ENCODE data around the gene METTL18.
A peak's percentile ranks its signal among the peaks of the same experiment; 100 is the strongest.
"Not testable (repeated sequence)": the region's sequence is repeated elsewhere in the genome, so short reads cannot be mapped to it uniquely, and the experiment has no call there.

Gene METTL18

GRCh38 chr1:169829671-169830070, 35.0 kb upstream of the METTL18 start:
- H3K27me3 ChIP-seq (replicated peaks in 2 of 5; ENCODE audit: control insufficient read depth in 4 of 5, insufficient read depth in 5 of 5, low read length in 4 of 5), result no peaks in the 10 kb centered on the region
- peaks cover 14 to 52% (median 32%) of the 10 kb centered on the region in 4 experiments for H3K36me3 ChIP-seq (ENCODE audit: control insufficient read depth in 4 of 4, insufficient read depth in 4 of 4, low read length in 3 of 4)
- WGBS (ENCODE audit: insufficient coverage), result no CpG with 5 or more reads among the region's 1 CpG
- POLR2A ChIA-PET, result no interaction called here
- no peak for DNase-seq
- no peaks in the 10 kb centered on the region for H3K9me3 ChIP-seq (ENCODE audit: control extremely low read depth in 1 of 5, control insufficient read depth in 4 of 5, insufficient read depth in 2 of 5, low read depth in 1 of 5, low read length in 4 of 5)
- no peaks in the 10 kb centered on the region for H3K4me1 ChIP-seq (ENCODE audit: control extremely low read depth in 1 of 4, control insufficient read depth in 4 of 4, insufficient read depth in 4 of 4, low read length in 3 of 4)
- H3K4me3 ChIP-seq (ENCODE audit: control insufficient read depth in 1 of 7, extremely low read depth in 1 of 7, insufficient read depth in 4 of 7, low read depth in 2 of 7, low read length in 6 of 7), result no peak overlapping the region
- CTCF ChIA-PET, result no interaction called here
- no peak overlapping the region for H3K27ac ChIP-seq (ENCODE audit: insufficient read depth in 1 of 2, low read depth in 1 of 2, low read length in 2 of 2, poor library complexity in 1 of 2, severe bottlenecking in 2 of 2)

- ChIA-PET POLR2A (no interaction called here), CTCF (interaction anchor here (1.2 kb wide), 1 partner anchor 14 kb away, joined by 3 read pairs; no protein-coding TSS in a partner anchor)
- H3K36me3 ChIP-seq (ENCODE audit: control insufficient read depth in 4 of 4, insufficient read depth in 4 of 4, low read length in 3 of 4), result peaks cover 11 to 45% (median 28%) of the 10 kb centered on the region in 4 experiments
- DNase-seq, result no peak
- H3K27me3 ChIP-seq (replicated peaks in 2 of 5; ENCODE audit: control insufficient read depth in 4 of 5, insufficient read depth in 5 of 5, low read length in 4 of 5), result no peaks in the 10 kb centered on the region
- no peak overlapping the region for H3K27ac ChIP-seq (ENCODE audit: insufficient read depth in 1 of 2, low read depth in 1 of 2, low read length in 2 of 2, poor library complexity in 1 of 2, severe bottlenecking in 2 of 2)
- 97% methylated on average over 3 of the region's 3 CpGs for WGBS (ENCODE audit: insufficient coverage)
- no peaks in the 10 kb centered on the region for H3K9me3 ChIP-seq (ENCODE audit: control extremely low read depth in 1 of 5, control insufficient read depth in 4 of 5, insufficient read depth in 2 of 5, low read depth in 1 of 5, low read length in 4 of 5)
- no peak overlapping the region for H3K4me3 ChIP-seq (ENCODE audit: control insufficient read depth in 1 of 7, extremely low read depth in 1 of 7, insufficient read depth in 4 of 7, low read depth in 2 of 7, low read length in 6 of 7)
- no peaks in the 10 kb centered on the region for H3K4me1 ChIP-seq (ENCODE audit: control extremely low read depth in 1 of 4, control insufficient read depth in 4 of 4, insufficient read depth in 4 of 4, low read length in 3 of 4)
Observed at GRCh38 chr1:169824153-169824552, 29.4 kb upstream of the METTL18 start.

- POLR2A ChIA-PET, result no interaction called here
- Histone ChIP-seq H3K4me1 (ENCODE audit: control extremely low read depth in 1 of 4, control insufficient read depth in 4 of 4, insufficient read depth in 4 of 4, low read length in 3 of 4) (no peaks in the 10 kb centered on the region), H3K27ac (ENCODE audit: insufficient read depth in 1 of 2, low read depth in 1 of 2, low read length in 2 of 2, poor library complexity in 1 of 2, severe bottlenecking in 2 of 2) (no peak overlapping the region), H3K9me3 (ENCODE audit: control extremely low read depth in 1 of 5, control insufficient read depth in 4 of 5, insufficient read depth in 2 of 5, low read depth in 1 of 5, low read length in 4 of 5) (peaks cover 0 to 2% (median 0%) of the 10 kb centered on the region in 5 experiments), H3K36me3 (ENCODE audit: control insufficient read depth in 4 of 4, insufficient read depth in 4 of 4, low read length in 3 of 4) (peaks cover 10 to 37% (median 18%) of the 10 kb centered on the region in 4 experiments), H3K4me3 (ENCODE audit: control insufficient read depth in 1 of 7, extremely low read depth in 1 of 7, insufficient read depth in 4 of 7, low read depth in 2 of 7, low read length in 6 of 7) (no peak overlapping the region), H3K27me3 (replicated peaks in 2 of 5; ENCODE audit: control insufficient read depth in 4 of 5, insufficient read depth in 5 of 5, low read length in 4 of 5) (no peaks in the 10 kb centered on the region)
- no peak for DNase-seq
- CTCF ChIA-PET, result no interaction called here
- no CpG with 5 or more reads among the region's 7 CpGs for WGBS (ENCODE audit: insufficient coverage)
Observed at GRCh38 chr1:169821500-169821899, 26.8 kb upstream of the METTL18 start.

GRCh38 chr1:169816617-169817016, 21.9 kb upstream of the METTL18 start:
- no peaks in the 10 kb centered on the region for H3K4me1 ChIP-seq (ENCODE audit: control extremely low read depth in 1 of 4, control insufficient read depth in 4 of 4, insufficient read depth in 4 of 4, low read length in 3 of 4)
- peaks cover 13 to 39% (median 21%) of the 10 kb centered on the region in 4 experiments for H3K36me3 ChIP-seq (ENCODE audit: control insufficient read depth in 4 of 4, insufficient read depth in 4 of 4, low read length in 3 of 4)
- ChIA-PET CTCF (no interaction called here), POLR2A (no interaction called here)
- H3K27me3 ChIP-seq (replicated peaks in 2 of 5; ENCODE audit: control insufficient read depth in 4 of 5, insufficient read depth in 5 of 5, low read length in 4 of 5), result no peaks in the 10 kb centered on the region
- no peak overlapping the region for H3K27ac ChIP-seq (ENCODE audit: insufficient read depth in 1 of 2, low read depth in 1 of 2, low read length in 2 of 2, poor library complexity in 1 of 2, severe bottlenecking in 2 of 2)
- WGBS (ENCODE audit: insufficient coverage), result no CpG with 5 or more reads among the region's 1 CpG
- peaks cover 0 to 6% (median 0%) of the 10 kb centered on the region in 5 experiments for H3K9me3 ChIP-seq (ENCODE audit: control extremely low read depth in 1 of 5, control insufficient read depth in 4 of 5, insufficient read depth in 2 of 5, low read depth in 1 of 5, low read length in 4 of 5)
- no peak overlapping the region for H3K4me3 ChIP-seq (ENCODE audit: control insufficient read depth in 1 of 7, extremely low read depth in 1 of 7, insufficient read depth in 4 of 7, low read depth in 2 of 7, low read length in 6 of 7)
- DNase-seq, result no peak

DNA sequence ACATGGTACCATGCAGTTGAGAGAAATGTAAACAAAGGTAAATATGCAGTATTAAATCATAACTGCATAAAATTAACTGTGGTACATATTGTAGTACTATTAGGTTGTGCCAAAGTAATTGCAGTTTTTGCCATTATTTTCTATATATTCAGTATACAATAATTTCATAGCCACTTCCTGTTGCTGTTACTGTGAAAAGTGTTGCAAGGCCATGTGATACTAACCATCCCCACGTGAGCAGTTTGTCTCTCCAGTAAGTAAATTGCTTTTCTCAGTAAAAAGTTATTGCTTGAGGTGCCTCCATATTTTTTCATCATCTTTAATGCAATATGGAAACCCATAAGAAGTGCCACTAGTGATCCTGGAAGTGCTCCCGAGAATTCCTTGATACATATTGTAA, 19.6 kb upstream of the METTL18 start:
- H3K9me3 ChIP-seq (ENCODE audit: control extremely low read depth in 1 of 5, control insufficient read depth in 4 of 5, insufficient read depth in 2 of 5, low read depth in 1 of 5, low read length in 4 of 5), result peaks cover 0 to 6% (median 0%) of the 10 kb centered on the region in 5 experiments
- WGBS (ENCODE audit: insufficient coverage), result no CpG with 5 or more reads among the region's 2 CpGs
- peaks cover 11 to 35% (median 19%) of the 10 kb centered on the region in 4 experiments for H3K36me3 ChIP-seq (ENCODE audit: control insufficient read depth in 4 of 4, insufficient read depth in 4 of 4, low read length in 3 of 4)
- no peaks in the 10 kb centered on the region for H3K4me1 ChIP-seq (ENCODE audit: control extremely low read depth in 1 of 4, control insufficient read depth in 4 of 4, insufficient read depth in 4 of 4, low read length in 3 of 4)
- H3K4me3 ChIP-seq (ENCODE audit: control insufficient read depth in 1 of 7, extremely low read depth in 1 of 7, insufficient read depth in 4 of 7, low read depth in 2 of 7, low read length in 6 of 7), result no peak overlapping the region
- DNase-seq, result no peak
- no peak overlapping the region for H3K27ac ChIP-seq (ENCODE audit: insufficient read depth in 1 of 2, low read depth in 1 of 2, low read length in 2 of 2, poor library complexity in 1 of 2, severe bottlenecking in 2 of 2)
- ChIA-PET CTCF (interaction anchor here (2.8 kb wide), 1 partner anchor 212 kb away, joined by 12 read pairs; no protein-coding TSS in a partner anchor), POLR2A (interaction anchor here (0.6 kb wide), 1 partner anchor 60 kb away, joined by 7 read pairs; no protein-coding TSS in a partner anchor)
- H3K27me3 ChIP-seq (replicated peaks in 2 of 5; ENCODE audit: control insufficient read depth in 4 of 5, insufficient read depth in 5 of 5, low read length in 4 of 5), result no peaks in the 10 kb centered on the region

DNA sequence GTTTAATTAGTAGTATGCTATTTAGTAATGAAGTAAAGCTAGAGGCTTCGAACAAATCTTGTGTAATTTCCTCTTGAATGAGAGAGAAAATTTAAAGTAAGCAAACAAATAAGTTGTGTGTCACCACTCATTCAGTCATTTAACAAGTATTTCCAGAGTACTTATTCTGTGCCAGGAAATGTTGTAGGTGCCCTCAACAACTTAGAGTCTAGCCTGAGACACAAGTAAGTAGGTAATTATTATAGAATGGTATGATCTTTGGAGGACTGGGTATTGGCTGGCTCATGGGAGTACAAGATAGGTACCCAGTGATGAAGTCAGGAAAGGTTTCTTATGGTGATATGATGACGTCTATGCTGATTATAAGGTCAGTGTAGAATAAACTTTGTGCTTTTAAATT, 17.4 kb upstream of the METTL18 start:
- Histone ChIP-seq H3K36me3 (ENCODE audit: control insufficient read depth in 4 of 4, insufficient read depth in 4 of 4, low read length in 3 of 4) (peaks cover 14 to 38% (median 21%) of the 10 kb centered on the region in 4 experiments), H3K9me3 (ENCODE audit: control extremely low read depth in 1 of 5, control insufficient read depth in 4 of 5, insufficient read depth in 2 of 5, low read depth in 1 of 5, low read length in 4 of 5) (peaks cover 0 to 6% (median 0%) of the 10 kb centered on the region in 5 experiments), H3K27me3 (replicated peaks in 2 of 5; ENCODE audit: control insufficient read depth in 4 of 5, insufficient read depth in 5 of 5, low read length in 4 of 5) (no peaks in the 10 kb centered on the region), H3K4me1 (ENCODE audit: control extremely low read depth in 1 of 4, control insufficient read depth in 4 of 4, insufficient read depth in 4 of 4, low read length in 3 of 4) (no peaks in the 10 kb centered on the region), H3K4me3 (ENCODE audit: control insufficient read depth in 1 of 7, extremely low read depth in 1 of 7, insufficient read depth in 4 of 7, low read depth in 2 of 7, low read length in 6 of 7) (no peak overlapping the region), H3K27ac (ENCODE audit: insufficient read depth in 1 of 2, low read depth in 1 of 2, low read length in 2 of 2, poor library complexity in 1 of 2, severe bottlenecking in 2 of 2) (no peak overlapping the region)
- ChIA-PET POLR2A (no interaction called here), CTCF (interaction anchor here (0.8 to 2.8 kb wide), 3 partner anchors 210 to 1205 kb away, joined by 3 to 12 read pairs (median 6); no protein-coding TSS in a partner anchor)
- 100% methylated on average over 1 of the region's 2 CpGs for WGBS (ENCODE audit: insufficient coverage)
- peak in 1 of 3 donors; percentile 4 for DNase-seq

GRCh38 chr1:169811418-169812035, 16.8 kb upstream of the METTL18 start:
- CTCF ChIA-PET, result interaction anchor here (0.8 to 2.8 kb wide), 2 partner anchors 209 to 1204 kb away, joined by 3 to 12 read pairs; no protein-coding TSS in a partner anchor
- POLR2A ChIA-PET; H3K27ac ChIP-seq (ENCODE audit: insufficient read depth in 1 of 2, low read depth in 1 of 2, low read length in 2 of 2, poor library complexity in 1 of 2, severe bottlenecking in 2 of 2); H3K9me3 ChIP-seq (ENCODE audit: control extremely low read depth in 1 of 5, control insufficient read depth in 4 of 5, insufficient read depth in 2 of 5, low read depth in 1 of 5, low read length in 4 of 5); H3K27me3 ChIP-seq (replicated peaks in 2 of 5; ENCODE audit: control insufficient read depth in 4 of 5, insufficient read depth in 5 of 5, low read length in 4 of 5); H3K4me3 ChIP-seq (ENCODE audit: control insufficient read depth in 1 of 7, extremely low read depth in 1 of 7, insufficient read depth in 4 of 7, low read depth in 2 of 7, low read length in 6 of 7); H3K4me1 ChIP-seq (ENCODE audit: control extremely low read depth in 1 of 4, control insufficient read depth in 4 of 4, insufficient read depth in 4 of 4, low read length in 3 of 4); DNase-seq: not testable (repeated sequence)
- peaks cover 15 to 41% (median 22%) of the 10 kb centered on the region in 4 experiments for H3K36me3 ChIP-seq (ENCODE audit: control insufficient read depth in 4 of 4, insufficient read depth in 4 of 4, low read length in 3 of 4)
